ENCODE measurements around the gene BICD1. TPM values are rescaled to one million over a fixed set of nuclear protein-coding genes. Genes with fewer than 3 reads are reported as not detected.
A peak's percentile ranks its signal among the peaks of the same experiment; 100 is the strongest.

BICD1 gene
- total and polyA plus RNA-seq, 4 experiments from 2014 or later, result 3.7 to 20.3 (median 12.4) TPM

GRCh38 chr12:32201976-32202375 is 95.3 kb downstream of the BICD1 start:
- Histone ChIP-seq H3K36me3 (ENCODE audit: insufficient read depth, low read length) (no peaks in the 10 kb centered on the region), H3K4me1 (ENCODE audit: insufficient read depth, low read length) (no peaks in the 10 kb centered on the region), H3K9me3 (ENCODE audit: control insufficient read depth in 1 of 2, low read length in 2 of 2) (no peaks in the 10 kb centered on the region), H3K4me3 (ENCODE audit: low read length in 2 of 2) (no peak overlapping the region), H3K27me3 (ENCODE audit: insufficient read depth, low read length) (no peaks in the 10 kb centered on the region), H3K27ac (ENCODE audit: low read depth, low read length) (no peak overlapping the region)
- H3K4me1 Mint-ChIP-seq, result peaks cover 0 to 2% (median under 1%) of the 10 kb centered on the region in 4 donors
- no peak overlapping the region for H3K27ac Mint-ChIP-seq
- ChIA-PET POLR2A (ENCODE audit: partially characterized antibody) (no interaction called here), CTCF (ENCODE audit: partially characterized antibody) (no interaction called here)
- no peak overlapping the region for H3K4me3 Mint-ChIP-seq
- H3K36me3 Mint-ChIP-seq, result peaks cover 0 to 14% of the 10 kb centered on the region in 2 donors
- DNase-seq, result no peak
- H3K27me3 Mint-ChIP-seq, result no peaks in the 10 kb centered on the region
- H3K9me3 Mint-ChIP-seq, result peaks cover 0 to 4% (median 0%) of the 10 kb centered on the region in 8 donors
- intact Hi-C loops (cut with micrococcal nuclease), result no loop called here

DNA sequence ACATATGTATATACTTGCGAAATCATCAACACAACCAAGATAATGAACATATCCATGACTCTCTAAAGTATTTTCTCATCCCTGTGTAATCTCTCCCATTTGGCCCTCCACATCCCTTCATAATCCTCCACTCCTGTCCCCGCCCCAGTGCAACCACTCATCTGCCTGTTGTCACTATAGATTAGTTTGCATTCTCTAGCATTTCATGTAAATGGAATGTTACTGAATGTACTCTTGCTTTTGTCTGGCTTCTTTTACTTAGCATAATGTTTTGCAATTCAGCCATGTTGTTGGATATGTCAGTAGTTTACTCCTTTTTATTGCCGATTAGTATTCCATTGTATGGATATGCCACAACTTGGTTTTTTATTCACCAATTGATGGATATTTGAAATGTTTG is 99.1 kb downstream of the BICD1 start:
- Mint-ChIP-seq H3K4me1 (peaks cover 0 to 2% (median 0%) of the 10 kb centered on the region in 4 donors), H3K9me3 (peaks cover 0 to 4% (median 0%) of the 10 kb centered on the region in 8 donors), H3K27me3 (no peaks in the 10 kb centered on the region), H3K4me3 (no peak overlapping the region), H3K36me3 (peaks cover 0 to 14% of the 10 kb centered on the region in 2 donors), H3K27ac (no peak overlapping the region)
- Histone ChIP-seq H3K4me1 (ENCODE audit: insufficient read depth, low read length) (no peaks in the 10 kb centered on the region), H3K4me3 (ENCODE audit: low read length in 2 of 2) (no peak overlapping the region), H3K36me3 (ENCODE audit: insufficient read depth, low read length) (no peaks in the 10 kb centered on the region), H3K9me3 (ENCODE audit: control insufficient read depth in 1 of 2, low read length in 2 of 2) (no peaks in the 10 kb centered on the region), H3K27me3 (ENCODE audit: insufficient read depth, low read length) (no peaks in the 10 kb centered on the region), H3K27ac (ENCODE audit: low read depth, low read length) (no peak overlapping the region)
- intact Hi-C loops (cut with micrococcal nuclease), result no loop called here
- ChIA-PET POLR2A (ENCODE audit: partially characterized antibody) (no interaction called here), CTCF (ENCODE audit: partially characterized antibody) (no interaction called here)
- DNase-seq, result no peak

GRCh38 chr12:32208355-32208754 is 101.7 kb downstream of the BICD1 start:
- Histone ChIP-seq H3K36me3 (ENCODE audit: insufficient read depth, low read length) (no peaks in the 10 kb centered on the region), H3K4me1 (ENCODE audit: insufficient read depth, low read length) (no peaks in the 10 kb centered on the region), H3K4me3 (ENCODE audit: low read length in 2 of 2) (no peak overlapping the region), H3K27ac (ENCODE audit: low read depth, low read length) (no peak overlapping the region), H3K27me3 (ENCODE audit: insufficient read depth, low read length) (no peaks in the 10 kb centered on the region), H3K9me3 (ENCODE audit: control insufficient read depth in 1 of 2, low read length in 2 of 2) (no peaks in the 10 kb centered on the region)
- CTCF ChIA-PET (ENCODE audit: partially characterized antibody), result no interaction called here
- Mint-ChIP-seq H3K27me3 (no peaks in the 10 kb centered on the region), H3K4me1 (peaks cover 0 to 2% (median 0%) of the 10 kb centered on the region in 4 donors), H3K4me3 (no peak overlapping the region), H3K36me3 (peaks cover 3 to 4% of the 10 kb centered on the region in 2 donors), H3K27ac (no peak overlapping the region), H3K9me3 (peaks cover 0 to 4% (median 0%) of the 10 kb centered on the region in 8 donors)
- POLR2A ChIA-PET (ENCODE audit: partially characterized antibody), result no interaction called here
- intact Hi-C loops (cut with micrococcal nuclease), result no loop called here
- DNase-seq, result no peak

- CTCF ChIA-PET (ENCODE audit: partially characterized antibody), result no interaction called here
- H3K4me1 Mint-ChIP-seq, result no peaks in the 10 kb centered on the region
- no peak overlapping the region for H3K4me3 Mint-ChIP-seq
- no peaks in the 10 kb centered on the region for H3K9me3 Mint-ChIP-seq
- Histone ChIP-seq H3K27ac (ENCODE audit: low read depth, low read length) (no peak overlapping the region), H3K27me3 (ENCODE audit: insufficient read depth, low read length) (no peaks in the 10 kb centered on the region), H3K4me1 (ENCODE audit: insufficient read depth, low read length) (no peaks in the 10 kb centered on the region), H3K4me3 (ENCODE audit: low read length in 2 of 2) (no peak overlapping the region), H3K9me3 (ENCODE audit: control insufficient read depth in 1 of 2, low read length in 2 of 2) (no peaks in the 10 kb centered on the region), H3K36me3 (ENCODE audit: insufficient read depth, low read length) (no peaks in the 10 kb centered on the region)
- peak overlapping the region in 3 of 7 donors; percentile 13 to 65 (median 35) for H3K27ac Mint-ChIP-seq
- H3K36me3 Mint-ChIP-seq, result peaks cover 4 to 8% of the 10 kb centered on the region in 2 donors
- POLR2A ChIA-PET (ENCODE audit: partially characterized antibody), result no interaction called here
- DNase-seq, result no peak
- intact Hi-C loops (cut with micrococcal nuclease), result no loop called here
- no peaks in the 10 kb centered on the region for H3K27me3 Mint-ChIP-seq
Measured at GRCh38 chr12:32211066-32211899, 104.6 kb downstream of the BICD1 start.

DNA sequence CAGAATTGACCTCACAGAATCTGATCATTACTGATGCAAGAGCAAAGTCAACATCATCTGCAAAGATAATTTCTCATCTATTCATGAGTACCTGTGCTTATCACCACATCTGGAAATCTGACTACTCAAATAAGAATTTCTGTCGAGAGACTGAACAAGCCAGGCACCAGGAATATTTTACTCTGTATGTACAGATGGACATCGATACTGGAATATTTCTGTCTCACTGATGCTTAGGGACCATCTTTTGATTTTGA is 105.2 kb downstream of the BICD1 start:
- H3K27me3 ChIP-seq (ENCODE audit: insufficient read depth, low read length), result no peaks in the 10 kb centered on the region
- peak overlapping the region in 3 of 7 donors; percentile 13 to 65 (median 35) for H3K27ac Mint-ChIP-seq
- CTCF ChIA-PET (ENCODE audit: partially characterized antibody), result no interaction called here

GRCh38 chr12:32214723-32215122 is 108.1 kb downstream of the BICD1 start:
- Mint-ChIP-seq H3K9me3 (peaks cover 0 to 3% (median 0%) of the 10 kb centered on the region in 8 donors), H3K4me3 (no peak overlapping the region), H3K27ac (peak overlapping the region in 1 of 7 donors; percentile 27), H3K4me1 (peaks cover 0 to 5% (median 0%) of the 10 kb centered on the region in 4 donors), H3K36me3 (peaks cover 29 to 34% of the 10 kb centered on the region in 2 donors), H3K27me3 (no peaks in the 10 kb centered on the region)
- DNase-seq, result no peak
- H3K36me3 ChIP-seq (ENCODE audit: insufficient read depth, low read length), result no peaks in the 10 kb centered on the region
- no peak overlapping the region for H3K27ac ChIP-seq (ENCODE audit: low read depth, low read length)
- intact Hi-C loops (cut with micrococcal nuclease), result no loop called here
- H3K9me3 ChIP-seq (ENCODE audit: control insufficient read depth in 1 of 2, low read length in 2 of 2), result no peaks in the 10 kb centered on the region
- CTCF ChIA-PET (ENCODE audit: partially characterized antibody), result no interaction called here
- H3K27me3 ChIP-seq (ENCODE audit: insufficient read depth, low read length), result no peaks in the 10 kb centered on the region
- H3K4me3 ChIP-seq (ENCODE audit: low read length in 2 of 2), result no peak overlapping the region
- POLR2A ChIA-PET (ENCODE audit: partially characterized antibody), result no interaction called here
- no peaks in the 10 kb centered on the region for H3K4me1 ChIP-seq (ENCODE audit: insufficient read depth, low read length)

More for the DNA sequence above, 105.2 kb downstream of the BICD1 start:
- Mint-ChIP-seq H3K36me3 (peaks cover 9 to 14% of the 10 kb centered on the region in 2 donors), H3K9me3 (no peaks in the 10 kb centered on the region), H3K4me1 (no peaks in the 10 kb centered on the region), H3K27me3 (no peaks in the 10 kb centered on the region), H3K4me3 (no peak overlapping the region)
- H3K9me3 ChIP-seq (ENCODE audit: control insufficient read depth in 1 of 2, low read length in 2 of 2), result no peaks in the 10 kb centered on the region
- DNase-seq, result no peak
- no peak overlapping the region for H3K4me3 ChIP-seq (ENCODE audit: low read length in 2 of 2)
- no peak overlapping the region for H3K27ac ChIP-seq (ENCODE audit: low read depth, low read length)
- H3K36me3 ChIP-seq (ENCODE audit: insufficient read depth, low read length), result no peaks in the 10 kb centered on the region
- POLR2A ChIA-PET (ENCODE audit: partially characterized antibody), result no interaction called here
- H3K4me1 ChIP-seq (ENCODE audit: insufficient read depth, low read length), result no peaks in the 10 kb centered on the region
- intact Hi-C loops (cut with micrococcal nuclease), result no loop called here

- Mint-ChIP-seq H3K27me3 (no peaks in the 10 kb centered on the region), H3K36me3 (peaks cover 32 to 36% of the 10 kb centered on the region in 2 donors), H3K9me3 (peaks cover 0 to 3% (median 0%) of the 10 kb centered on the region in 8 donors), H3K27ac (no peak overlapping the region), H3K4me1 (peaks cover 0 to 5% (median 0%) of the 10 kb centered on the region in 4 donors), H3K4me3 (no peak overlapping the region)
- H3K4me3 ChIP-seq (ENCODE audit: low read length in 2 of 2), result no peak overlapping the region
- no peaks in the 10 kb centered on the region for H3K9me3 ChIP-seq (ENCODE audit: control insufficient read depth in 1 of 2, low read length in 2 of 2)
- ChIA-PET CTCF (ENCODE audit: partially characterized antibody) (no interaction called here), POLR2A (ENCODE audit: partially characterized antibody) (no interaction called here)
- no peak overlapping the region for H3K27ac ChIP-seq (ENCODE audit: low read depth, low read length)
- no peak for DNase-seq
- no peaks in the 10 kb centered on the region for H3K4me1 ChIP-seq (ENCODE audit: insufficient read depth, low read length)
- H3K36me3 ChIP-seq (ENCODE audit: insufficient read depth, low read length), result no peaks in the 10 kb centered on the region
- H3K27me3 ChIP-seq (ENCODE audit: insufficient read depth, low read length), result no peaks in the 10 kb centered on the region
- intact Hi-C loops (cut with micrococcal nuclease), result no loop called here
Measured at GRCh38 chr12:32217354-32218310, 111.0 kb downstream of the BICD1 start.
